B cell (primary cell): ENCODE results near the gene HOXC4.

Experiments
- EZH2 ChIP-seq: IDR thresholded peaks from 2 replicates; pipeline ENCODE4 v1.6.1; 2012; ENCODE audit warnings: borderline replicate concordance, low read depth, mild to moderate bottlenecking, moderate library complexity, low read length; ENCODE audit not compliant: insufficient read depth, poor library complexity, severe bottlenecking
- TF ChIP-seq, protein P1 (sequence below): fragments of 200-600 bp; IDR thresholded peaks from one replicate; pipeline ENCODE4 v1.8.0; 2022; ENCODE audit warnings: antibody characterized with exemption, mild to moderate bottlenecking

- TF ChIP-seq, protein P1, sequence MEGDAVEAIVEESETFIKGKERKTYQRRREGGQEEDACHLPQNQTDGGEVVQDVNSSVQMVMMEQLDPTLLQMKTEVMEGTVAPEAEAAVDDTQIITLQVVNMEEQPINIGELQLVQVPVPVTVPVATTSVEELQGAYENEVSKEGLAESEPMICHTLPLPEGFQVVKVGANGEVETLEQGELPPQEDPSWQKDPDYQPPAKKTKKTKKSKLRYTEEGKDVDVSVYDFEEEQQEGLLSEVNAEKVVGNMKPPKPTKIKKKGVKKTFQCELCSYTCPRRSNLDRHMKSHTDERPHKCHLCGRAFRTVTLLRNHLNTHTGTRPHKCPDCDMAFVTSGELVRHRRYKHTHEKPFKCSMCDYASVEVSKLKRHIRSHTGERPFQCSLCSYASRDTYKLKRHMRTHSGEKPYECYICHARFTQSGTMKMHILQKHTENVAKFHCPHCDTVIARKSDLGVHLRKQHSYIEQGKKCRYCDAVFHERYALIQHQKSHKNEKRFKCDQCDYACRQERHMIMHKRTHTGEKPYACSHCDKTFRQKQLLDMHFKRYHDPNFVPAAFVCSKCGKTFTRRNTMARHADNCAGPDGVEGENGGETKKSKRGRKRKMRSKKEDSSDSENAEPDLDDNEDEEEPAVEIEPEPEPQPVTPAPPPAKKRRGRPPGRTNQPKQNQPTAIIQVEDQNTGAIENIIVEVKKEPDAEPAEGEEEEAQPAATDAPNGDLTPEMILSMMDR, result no peak
- no peak for TF ChIP-seq EZH2
These were observed 14.1 kb upstream of the HOXC4 start for GRCh38 chr12:54039417-54040147.
